Panc1 (cell line): Measurements from ENCODE around the gene SLC16A5.

Source experiments
- POLR2AphosphoS5 ChIP-seq: IDR thresholded peaks from 2 replicates; pipeline ENCODE4 v1.6.1; 2012; ENCODE audit warnings: mild to moderate bottlenecking, low read depth, low read length, moderate library complexity
- SIN3A ChIP-seq: IDR thresholded peaks from 2 replicates; pipeline ENCODE4 v1.6.1; 2012; ENCODE audit warnings: low read depth, mild to moderate bottlenecking, low read length, moderate library complexity, borderline replicate concordance; ENCODE audit not compliant: insufficient read depth
- TCF7L2 ChIP-seq: IDR thresholded peaks from 2 replicates; pipeline ENCODE4 v1.6.1; 2011; ENCODE audit warnings: mild to moderate bottlenecking, low read depth, low read length, inconsistent platforms
- TF ChIP-seq, protein P1 (sequence below): fragments of 450-650 bp; IDR thresholded peaks from 2 replicates; pipeline ENCODE4 v1.5.1; 2017; ENCODE audit warnings: mild to moderate bottlenecking

DNA sequence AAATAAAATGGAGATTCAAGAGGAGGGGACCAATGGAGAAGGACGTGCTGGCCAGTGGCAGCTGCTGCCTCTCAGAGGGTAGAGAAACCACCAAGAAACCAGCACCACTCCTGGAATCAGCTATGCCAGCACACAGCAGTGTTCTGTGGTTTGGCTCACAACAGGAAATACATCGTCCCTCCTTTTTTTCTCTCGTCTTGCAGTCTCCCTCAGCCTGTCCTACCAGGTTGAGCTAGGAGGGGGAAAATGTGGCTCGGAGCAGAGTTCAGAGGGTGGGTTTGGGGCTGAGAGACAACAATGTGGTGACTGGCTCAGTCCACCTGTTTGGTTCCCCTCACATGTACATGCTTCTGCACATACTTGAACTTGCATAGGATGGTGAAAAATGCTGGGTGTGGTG, 19.9 kb upstream of the SLC16A5 start:
- TF ChIP-seq POLR2AphosphoS5 (no peak), SIN3A (no peak), TCF7L2 (no peak)
- TF ChIP-seq, protein P1, sequence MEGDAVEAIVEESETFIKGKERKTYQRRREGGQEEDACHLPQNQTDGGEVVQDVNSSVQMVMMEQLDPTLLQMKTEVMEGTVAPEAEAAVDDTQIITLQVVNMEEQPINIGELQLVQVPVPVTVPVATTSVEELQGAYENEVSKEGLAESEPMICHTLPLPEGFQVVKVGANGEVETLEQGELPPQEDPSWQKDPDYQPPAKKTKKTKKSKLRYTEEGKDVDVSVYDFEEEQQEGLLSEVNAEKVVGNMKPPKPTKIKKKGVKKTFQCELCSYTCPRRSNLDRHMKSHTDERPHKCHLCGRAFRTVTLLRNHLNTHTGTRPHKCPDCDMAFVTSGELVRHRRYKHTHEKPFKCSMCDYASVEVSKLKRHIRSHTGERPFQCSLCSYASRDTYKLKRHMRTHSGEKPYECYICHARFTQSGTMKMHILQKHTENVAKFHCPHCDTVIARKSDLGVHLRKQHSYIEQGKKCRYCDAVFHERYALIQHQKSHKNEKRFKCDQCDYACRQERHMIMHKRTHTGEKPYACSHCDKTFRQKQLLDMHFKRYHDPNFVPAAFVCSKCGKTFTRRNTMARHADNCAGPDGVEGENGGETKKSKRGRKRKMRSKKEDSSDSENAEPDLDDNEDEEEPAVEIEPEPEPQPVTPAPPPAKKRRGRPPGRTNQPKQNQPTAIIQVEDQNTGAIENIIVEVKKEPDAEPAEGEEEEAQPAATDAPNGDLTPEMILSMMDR, result no peak
